ES-I3 (cell line): ENCODE results near the gene LIPC.

Experiments
- H3K36me3 ChIP-seq: 2 replicates; pipeline ENCODE4 v1.6.1; 2013; ENCODE audit warnings: mild to moderate bottlenecking, low read length, control low read depth, moderate library complexity; ENCODE audit not compliant: insufficient read depth
- H3K4me1 ChIP-seq: 2 replicates; pipeline ENCODE4 v1.6.1; 2013; ENCODE audit warnings: mild to moderate bottlenecking, control low read depth, low read length; ENCODE audit not compliant: insufficient read depth
- H3K9ac ChIP-seq: 2 replicates; pipeline ENCODE4 v1.6.1; 2013; ENCODE audit warnings: low read depth, mild to moderate bottlenecking, low read length, moderate library complexity
- H3K9me3 ChIP-seq: 2 replicates; pipeline ENCODE4 v1.6.1; 2013; ENCODE audit warnings: mild to moderate bottlenecking, low read length, moderate library complexity; ENCODE audit not compliant: control insufficient read depth, insufficient read depth

The LIPC gene

GRCh38 chr15:58517682-58518525, 86.1 kb downstream of the LIPC start:
- H3K9me3 ChIP-seq = no peaks in the 10 kb centered on the region
- H3K4me1 ChIP-seq = peaks cover 12% of the 10 kb centered on the region
- no peaks in the 10 kb centered on the region for H3K36me3 ChIP-seq
- H3K9ac ChIP-seq = no peak overlapping the region

GRCh38 chr15:58518626-58519025, 86.8 kb downstream of the LIPC start:
- H3K4me1 ChIP-seq = peaks cover 12% of the 10 kb centered on the region
- H3K36me3 ChIP-seq = no peaks in the 10 kb centered on the region
- H3K9me3 ChIP-seq = no peaks in the 10 kb centered on the region
- no peak overlapping the region for H3K9ac ChIP-seq

GRCh38 chr15:58519516-58519915, 87.7 kb downstream of the LIPC start:
- Histone ChIP-seq H3K9me3 (no peaks in the 10 kb centered on the region), H3K4me1 (peaks cover 12% of the 10 kb centered on the region), H3K36me3 (no peaks in the 10 kb centered on the region), H3K9ac (no peak overlapping the region)

- H3K36me3 ChIP-seq = no peaks in the 10 kb centered on the region
Observed at GRCh38 chr15:58520464-58520863, 88.7 kb downstream of the LIPC start.

GRCh38 chr15:58520936-58521292, 89.1 kb downstream of the LIPC start:
- Histone ChIP-seq H3K36me3 (no peaks in the 10 kb centered on the region), H3K4me1 (peaks cover 12% of the 10 kb centered on the region), H3K9me3 (no peaks in the 10 kb centered on the region), H3K9ac (no peak overlapping the region)

More at GRCh38 chr15:58520464-58520863, 88.7 kb downstream of the LIPC start:
- Histone ChIP-seq H3K4me1 (peaks cover 12% of the 10 kb centered on the region), H3K9me3 (no peaks in the 10 kb centered on the region), H3K9ac (no peak overlapping the region)

GRCh38 chr15:58521293-58521991, 89.7 kb downstream of the LIPC start:
- Histone ChIP-seq H3K4me1 (peaks cover 12% of the 10 kb centered on the region), H3K9ac (no peak overlapping the region), H3K36me3 (no peaks in the 10 kb centered on the region)

GRCh38 chr15:58522391-58522790, 90.6 kb downstream of the LIPC start:
- Histone ChIP-seq H3K4me1 (peaks cover 12% of the 10 kb centered on the region), H3K9ac (no peak overlapping the region), H3K9me3 (no peaks in the 10 kb centered on the region), H3K36me3 (no peaks in the 10 kb centered on the region)

More at GRCh38 chr15:58521293-58521991, 89.7 kb downstream of the LIPC start:
- no peaks in the 10 kb centered on the region for H3K9me3 ChIP-seq

GRCh38 chr15:58522865-58523264, 91.1 kb downstream of the LIPC start:
- Histone ChIP-seq H3K4me1 (peaks cover 12% of the 10 kb centered on the region), H3K36me3 (no peaks in the 10 kb centered on the region), H3K9ac (no peak overlapping the region), H3K9me3 (no peaks in the 10 kb centered on the region)

- Histone ChIP-seq H3K36me3 (no peaks in the 10 kb centered on the region), H3K9ac (no peak overlapping the region), H3K4me1 (peaks cover 12% of the 10 kb centered on the region), H3K9me3 (no peaks in the 10 kb centered on the region)
Observed at GRCh38 chr15:58523634-58524033, 91.8 kb downstream of the LIPC start.

GRCh38 chr15:58524247-58524646, 92.5 kb downstream of the LIPC start:
- Histone ChIP-seq H3K4me1 (peaks cover 12% of the 10 kb centered on the region), H3K9me3 (no peaks in the 10 kb centered on the region), H3K9ac (no peak overlapping the region), H3K36me3 (no peaks in the 10 kb centered on the region)

- Histone ChIP-seq H3K4me1 (peaks cover 9% of the 10 kb centered on the region), H3K9ac (no peak overlapping the region), H3K9me3 (no peaks in the 10 kb centered on the region), H3K36me3 (no peaks in the 10 kb centered on the region)
Observed at GRCh38 chr15:58525991-58526421, 94.2 kb downstream of the LIPC start.

GRCh38 chr15:58526647-58527192, 94.9 kb downstream of the LIPC start:
- H3K9ac ChIP-seq = no peak overlapping the region
- H3K36me3 ChIP-seq = no peaks in the 10 kb centered on the region
- peaks cover 2% of the 10 kb centered on the region for H3K4me1 ChIP-seq
- no peaks in the 10 kb centered on the region for H3K9me3 ChIP-seq

- H3K9ac ChIP-seq = no peak overlapping the region
- no peaks in the 10 kb centered on the region for H3K36me3 ChIP-seq
- H3K9me3 ChIP-seq = no peaks in the 10 kb centered on the region
- no peaks in the 10 kb centered on the region for H3K4me1 ChIP-seq
Observed at GRCh38 chr15:58527573-58528187, 95.9 kb downstream of the LIPC start.

GRCh38 chr15:58528188-58528870, 96.5 kb downstream of the LIPC start:
- Histone ChIP-seq H3K36me3 (no peaks in the 10 kb centered on the region), H3K9ac (no peak overlapping the region), H3K9me3 (no peaks in the 10 kb centered on the region), H3K4me1 (no peaks in the 10 kb centered on the region)
